Breast epithelium (tissue), 4 donors: ENCODE measurements around the gene TMEM25. TPM values are rescaled to one million over a fixed set of nuclear protein-coding genes. Genes with fewer than 3 reads are reported as not detected.

Experiments
- DNase-seq, 2 donors: peaks; one replicate each; pipeline ENCODE4 v3.0.0-alpha.2; 2019; ENCODE audit warnings: low spot score in 2 of 2
- H3K27ac ChIP-seq, 2 donors: fragments of 200-600 bp; sonication (generic) in 1 of 2; one replicate each; pipeline ENCODE4 v1.5.1; 2016 to 2019; ENCODE audit warnings: mild to moderate bottlenecking in 1 of 2
- H3K27me3 ChIP-seq, 2 donors: fragments of 200-600 bp; sonication (generic) in 1 of 2; one replicate each; pipeline versions ENCODE4 v1.5.1 to v1.6.0; 2017 to 2019; ENCODE audit warnings: control low read depth in 1 of 2, mild to moderate bottlenecking in 1 of 2
- H3K36me3 ChIP-seq: fragments of 200-600 bp; one replicate; pipeline ENCODE4 v1.5.1; 2019
- H3K4me1 ChIP-seq, 2 donors: fragments of 200-600 bp; sonication (generic); one replicate each; pipeline ENCODE4 v1.5.1; 2016 to 2019; ENCODE audit warnings: control low read depth in 1 of 2
- H3K4me3 ChIP-seq, 3 donors: fragments of 200-600 bp; sonication (generic); 1 replicate in 2 of 3; 2 replicates in 1 of 3; pipeline ENCODE4 v1.5.1; 2016 to 2019; ENCODE audit warnings: mild to moderate bottlenecking in 3 of 3, moderate library complexity in 2 of 3
- H3K9me3 ChIP-seq, 2 donors: fragments of 200-600 bp; sonication (generic) in 1 of 2; one replicate each; pipeline ENCODE4 v1.5.1; 2016 to 2019; ENCODE audit warnings: control low read depth in 1 of 2
- CTCF ChIP-seq, 3 donors: fragments of 450-650 bp; IDR thresholded peaks; one replicate each; pipeline ENCODE4 v1.5.1; 2016 to 2017; ENCODE audit warnings: antibody characterized with exemption in 3 of 3, mild to moderate bottlenecking in 3 of 3, moderate library complexity in 3 of 3
- POLR2A ChIP-seq: fragments of 450-650 bp; IDR thresholded peaks from one replicate; pipeline ENCODE4 v1.6.1; 2016; ENCODE audit warnings: antibody characterized with exemption, mild to moderate bottlenecking, moderate library complexity
- POLR2AphosphoS5 ChIP-seq, 3 donors: sonication (generic); formaldehyde crosslinking; IDR thresholded peaks; one replicate each; pipeline ENCODE4 v1.6.1; 2017; ENCODE audit warnings: antibody characterized with exemption in 3 of 3
- intact Hi-C: fragments of 100-400 bp; cut with DNase I; formaldehyde crosslinking; loops from one replicate; pipeline ENCODE4 v1.15.1; 2023; ENCODE audit warnings: low total_unique reads
- total RNA-seq, 3 donors: library from RNA; depleted of rRNA; stranded (reverse); fragments of >200 nt; gene quantifications; one replicate each; pipeline ENCODE4 v1.1.0, GENCODE V29; 2016

The TMEM25 gene
- total RNA-seq, 3 donors from 2014 or later: 14.1 to 53.6 (median 38.0) TPM

GRCh38 chr11:118519549-118519948, 11.4 kb upstream of the TMEM25 start:
- intact Hi-C loops: no loop called here
- no peak for TF ChIP-seq CTCF (IDR thresholded peaks at IDR 0.05)
- no peak for TF ChIP-seq POLR2AphosphoS5 (IDR thresholded peaks at IDR 0.05)
- TF ChIP-seq POLR2A: no peak

GRCh38 chr11:118521892-118522311, 9.1 kb upstream of the TMEM25 start:
- intact Hi-C loops: no loop called here
- no peaks in the 10 kb centered on the region for H3K36me3 ChIP-seq
- H3K9me3 ChIP-seq: no peaks in the 10 kb centered on the region
- peaks cover 5 to 30% of the 10 kb centered on the region in 2 donors for H3K4me1 ChIP-seq
- no peaks in the 10 kb centered on the region for H3K27me3 ChIP-seq
- TF ChIP-seq POLR2AphosphoS5 (IDR thresholded peaks at IDR 0.05): no peak
- no peak for TF ChIP-seq POLR2A
- TF ChIP-seq CTCF (IDR thresholded peaks at IDR 0.05): no peak
- no peak overlapping the region for H3K4me3 ChIP-seq
- peak overlapping the region in 1 of 2 donors; percentile 56 for H3K27ac ChIP-seq
- DNase-seq: no peak

More at GRCh38 chr11:118519549-118519948, 11.4 kb upstream of the TMEM25 start:
- Histone ChIP-seq H3K27ac (no peak overlapping the region), H3K9me3 (no peaks in the 10 kb centered on the region), H3K36me3 (peaks cover 6% of the 10 kb centered on the region), H3K4me1 (peaks cover 5 to 22% of the 10 kb centered on the region in 2 donors), H3K27me3 (no peaks in the 10 kb centered on the region), H3K4me3 (no peak overlapping the region)
- no peak for DNase-seq

- intact Hi-C loops: no loop called here
- no peak for DNase-seq
- no peak overlapping the region for H3K4me3 ChIP-seq
- no peaks in the 10 kb centered on the region for H3K27me3 ChIP-seq
- no peaks in the 10 kb centered on the region for H3K9me3 ChIP-seq
- H3K4me1 ChIP-seq: peaks cover 5 to 30% of the 10 kb centered on the region in 2 donors
- peak overlapping the region; percentile 55 to 56 for H3K27ac ChIP-seq
- H3K36me3 ChIP-seq: no peaks in the 10 kb centered on the region
- peak in 2 of 3 donors; percentile 22 to 28 for TF ChIP-seq CTCF (IDR thresholded peaks at IDR 0.05)
- TF ChIP-seq POLR2AphosphoS5 (IDR thresholded peaks at IDR 0.05): no peak
- no peak for TF ChIP-seq POLR2A
Observed at GRCh38 chr11:118522571-118523072, 8.4 kb upstream of the TMEM25 start.

GRCh38 chr11:118524356-118524755, 6.6 kb upstream of the TMEM25 start:
- no peak overlapping the region for H3K4me3 ChIP-seq
- H3K27ac ChIP-seq: peak overlapping the region; percentile 64 to 67
- TF ChIP-seq POLR2AphosphoS5 (IDR thresholded peaks at IDR 0.05) (no peak), CTCF (IDR thresholded peaks at IDR 0.05) (no peak), POLR2A (no peak)
- no peaks in the 10 kb centered on the region for H3K36me3 ChIP-seq
- H3K27me3 ChIP-seq: no peaks in the 10 kb centered on the region
- intact Hi-C loops: no loop called here
- H3K4me1 ChIP-seq: peaks cover 5 to 30% of the 10 kb centered on the region in 2 donors
- DNase-seq: no peak
- H3K9me3 ChIP-seq: no peaks in the 10 kb centered on the region

GRCh38 chr11:118524757-118525470, 6.1 kb upstream of the TMEM25 start:
- Histone ChIP-seq H3K27ac (peak overlapping the region; percentile 64 to 67), H3K36me3 (no peaks in the 10 kb centered on the region), H3K27me3 (no peaks in the 10 kb centered on the region), H3K4me1 (peaks cover 5 to 30% of the 10 kb centered on the region in 2 donors), H3K9me3 (no peaks in the 10 kb centered on the region), H3K4me3 (no peak overlapping the region)
- TF ChIP-seq POLR2A (no peak), CTCF (IDR thresholded peaks at IDR 0.05) (no peak), POLR2AphosphoS5 (IDR thresholded peaks at IDR 0.05) (no peak)
- intact Hi-C loops: no loop called here
- DNase-seq: no peak
